MCF 10A (cell line): ENCODE results near the gene TBP. TPM values are rescaled to one million over a fixed set of nuclear protein-coding genes. Genes with fewer than 3 reads are reported as not detected.
"Not testable (repeated sequence)": the region's sequence is repeated elsewhere in the genome, so short reads cannot be mapped to it uniquely, and the experiment has no call there.

Experiments used
- Bru-seq: library from RNA; stranded (reverse); fragments of 400-500 nt; gene quantifications from one replicate; lab custom pipeline; 2021; lab: Mats Ljungman, UMichigan
- BruChase-seq, 2 experiments: library from RNA; stranded (reverse); fragments of 400-500 nt; gene quantifications; one replicate each; lab custom pipeline; 2021; lab: Mats Ljungman, UMichigan
- BruUV-seq: library from RNA; stranded (reverse); fragments of 400-500 nt; replicated peaks from 2 replicates; lab custom pipeline; 2021; lab: Mats Ljungman, UMichigan
- CTCF ChIA-PET: fragments of 300-600 bp; sonication (Branson Sonifier 250); formaldehyde crosslinking; extraction: SDS; loops from one replicate; lab custom pipeline; 2021; ENCODE audit warnings: antibody characterized with exemption, inconsistent platforms; lab: Yijun Ruan, JAX
- POLR2A ChIA-PET: fragments of 300-600, 350-650 bp; sonication (Branson Sonifier 250); formaldehyde crosslinking; extraction: SDS; loops from one replicate; lab custom pipeline; 2020; ENCODE audit warnings: antibody characterized with exemption, inconsistent platforms; lab: Yijun Ruan, JAX
- DNase-seq: peaks from one replicate; pipeline ENCODE4 v3.0.0-alpha.2; 2018; ENCODE audit not compliant: unreplicated experiment
- H3K27ac Mint-ChIP-seq: one replicate; pipeline ENCODE4 v1.8.0; 2022; ENCODE audit warnings: mild to moderate bottlenecking, low read depth, mixed read lengths; ENCODE audit not compliant: unreplicated experiment
- H3K27me3 Mint-ChIP-seq: one replicate; pipeline ENCODE4 v1.8.0; 2022; ENCODE audit warnings: mixed read lengths; ENCODE audit not compliant: insufficient read depth, unreplicated experiment
- H3K36me3 Mint-ChIP-seq: one replicate; pipeline ENCODE4 v1.8.0; 2022; ENCODE audit warnings: mild to moderate bottlenecking, moderate library complexity, mixed read lengths; ENCODE audit not compliant: insufficient read depth, unreplicated experiment
- H3K4me1 Mint-ChIP-seq: one replicate; pipeline ENCODE4 v1.8.0; 2022; ENCODE audit warnings: mixed read lengths; ENCODE audit not compliant: insufficient read depth, unreplicated experiment
- H3K4me3 Mint-ChIP-seq: one replicate; pipeline ENCODE4 v1.8.0; 2022; ENCODE audit warnings: mild to moderate bottlenecking, moderate library complexity, mixed read lengths; ENCODE audit not compliant: unreplicated experiment
- H3K9me3 Mint-ChIP-seq: one replicate; pipeline ENCODE4 v1.8.0; 2022; ENCODE audit warnings: mixed read lengths; ENCODE audit not compliant: unreplicated experiment
- intact Hi-C: fragments of 100-400 bp; cut with micrococcal nuclease; formaldehyde crosslinking; loops from 2 replicates; pipeline ENCODE4 v1.14.1; 2022
- long read RNA-seq: library from polyadenylated mRNA; stranded (forward); transcript quantifications from one replicate; pipeline ENCODE4 v2.0.0, GENCODE V29; 2022
- total RNA-seq: library from RNA; stranded (reverse); gene quantifications from 2 replicates; pipeline ENCODE4 v1.2.3, GENCODE V29; 2022
- TF ChIP-seq, protein P1 (sequence below): fragments of 200-600 bp; IDR thresholded peaks from one replicate; pipeline ENCODE4 v1.8.0; 2022; ENCODE audit warnings: antibody characterized with exemption, mild to moderate bottlenecking; ENCODE audit not compliant: unreplicated experiment

The TBP gene
- total RNA-seq (15.8 and 20.7 TPM in 2 replicates), Bru-seq, nascent RNA (percentile 82 among the genes with signal in this experiment), BruChase-seq, experiment 1, labeled RNA remaining after a 6-hour chase (percentile 69 among the genes with signal in this experiment), BruChase-seq, experiment 2, labeled RNA remaining after a 2-hour chase (percentile 80 among the genes with signal in this experiment)
- long read RNA-seq, transcript TBP-201 (8 exons, 1,861 nt): minor isoform, 12 of 71 reads
- long read RNA-seq, transcript TBP-202 (8 exons, 1,903 nt): major isoform, 32 of 71 reads
- long read RNA-seq, partial matches to known transcripts: 18 of 71 reads
- long read RNA-seq, other reads (novel, unspliced or antisense): 9 of 71 reads

DNA sequence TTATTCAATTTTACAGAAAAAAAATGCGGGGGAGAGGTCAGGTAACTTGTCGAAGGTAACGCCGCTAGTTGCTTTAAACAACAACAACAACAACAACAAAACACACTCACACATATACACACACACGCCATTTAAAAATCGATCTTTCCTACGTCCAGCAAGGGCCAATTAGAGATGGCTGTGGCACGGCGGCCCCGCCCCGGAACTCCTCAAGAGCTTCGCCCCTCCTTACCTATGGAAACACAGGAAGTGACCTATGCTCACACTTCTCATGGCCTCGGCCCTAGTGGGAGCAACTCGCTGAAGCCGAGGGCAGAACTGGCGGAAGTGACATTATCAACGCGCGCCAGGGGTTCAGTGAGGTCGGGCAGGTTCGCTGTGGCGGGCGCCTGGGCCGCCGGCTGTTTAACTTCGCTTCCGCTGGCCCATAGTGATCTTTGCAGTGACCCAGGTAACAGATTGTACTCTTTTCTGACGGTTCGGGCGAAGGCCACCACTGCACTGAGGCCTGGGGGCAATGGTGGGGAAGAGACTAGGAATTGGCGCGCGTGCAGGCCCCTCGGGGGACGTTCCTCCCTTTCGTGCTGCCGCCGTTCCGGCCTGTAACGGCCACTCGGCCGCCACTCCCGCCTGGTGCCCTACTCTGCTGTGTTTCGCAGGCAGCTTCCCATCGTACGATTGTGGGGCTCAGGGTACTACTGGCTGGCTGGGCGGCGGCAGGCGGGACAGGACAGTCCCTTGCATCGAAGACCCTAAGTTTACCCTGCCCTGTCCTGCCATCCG is at the start of gene TBP:
Gene TBP, plus strand, starts transcription at position 357 of the 783 bp plus-strand sequence. CDS start 2,661 bp downstream, outside the sequence.
- BruUV-seq: TSS peak; percentile 51
- Mint-ChIP-seq H3K36me3 (peaks cover 52% of the 10 kb centered on the region), H3K27ac (no peak within 1 kb of the TSS), H3K4me1 (peaks cover 30% of the 10 kb centered on the region), H3K27me3 (no peaks in the 10 kb centered on the region), H3K4me3 (no peak within 1 kb of the TSS), H3K9me3 (no peaks in the 10 kb centered on the region)
- POLR2A ChIA-PET: interaction anchor here (0.6 to 4.1 kb wide), 28 partner anchors 8 to 1878 kb away, joined by 3 to 78 read pairs (median 6); partner anchors contain the start of genes C6orf120, DYNLT2, ERMARD and FAM120B
- CTCF ChIA-PET: interaction anchor here (0.8 kb wide), 1 partner anchor 12 kb away, joined by 3 read pairs; no protein-coding TSS in a partner anchor
- peak; percentile 99 for DNase-seq
- TF ChIP-seq, protein P1, sequence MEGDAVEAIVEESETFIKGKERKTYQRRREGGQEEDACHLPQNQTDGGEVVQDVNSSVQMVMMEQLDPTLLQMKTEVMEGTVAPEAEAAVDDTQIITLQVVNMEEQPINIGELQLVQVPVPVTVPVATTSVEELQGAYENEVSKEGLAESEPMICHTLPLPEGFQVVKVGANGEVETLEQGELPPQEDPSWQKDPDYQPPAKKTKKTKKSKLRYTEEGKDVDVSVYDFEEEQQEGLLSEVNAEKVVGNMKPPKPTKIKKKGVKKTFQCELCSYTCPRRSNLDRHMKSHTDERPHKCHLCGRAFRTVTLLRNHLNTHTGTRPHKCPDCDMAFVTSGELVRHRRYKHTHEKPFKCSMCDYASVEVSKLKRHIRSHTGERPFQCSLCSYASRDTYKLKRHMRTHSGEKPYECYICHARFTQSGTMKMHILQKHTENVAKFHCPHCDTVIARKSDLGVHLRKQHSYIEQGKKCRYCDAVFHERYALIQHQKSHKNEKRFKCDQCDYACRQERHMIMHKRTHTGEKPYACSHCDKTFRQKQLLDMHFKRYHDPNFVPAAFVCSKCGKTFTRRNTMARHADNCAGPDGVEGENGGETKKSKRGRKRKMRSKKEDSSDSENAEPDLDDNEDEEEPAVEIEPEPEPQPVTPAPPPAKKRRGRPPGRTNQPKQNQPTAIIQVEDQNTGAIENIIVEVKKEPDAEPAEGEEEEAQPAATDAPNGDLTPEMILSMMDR: no peak
- intact Hi-C loops: no loop called here

DNA sequence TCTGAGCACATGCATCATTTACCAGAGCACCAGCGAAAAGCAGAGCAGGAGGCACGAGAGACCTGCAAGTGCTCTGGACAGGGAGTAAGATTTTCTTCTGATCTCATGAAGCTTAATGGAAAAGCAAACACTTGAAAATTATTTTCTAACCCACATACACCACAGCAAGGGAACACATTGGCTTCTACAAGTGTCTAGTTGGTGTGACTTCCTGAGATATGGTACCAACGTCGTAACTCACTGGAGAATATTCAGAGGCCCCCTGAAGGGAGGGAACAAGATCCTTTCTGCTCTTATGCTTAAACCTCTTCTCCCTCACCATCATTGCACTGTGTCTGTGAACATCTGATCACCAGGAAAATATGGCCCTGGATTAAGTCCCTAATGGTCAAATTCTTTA is 49.7 kb upstream of the TBP start:
- Mint-ChIP-seq H3K27me3 (peaks cover 45% of the 10 kb centered on the region), H3K36me3 (no peaks in the 10 kb centered on the region), H3K27ac (no peak overlapping the region), H3K4me1 (no peaks in the 10 kb centered on the region), H3K4me3 (no peak overlapping the region), H3K9me3 (peaks cover 30% of the 10 kb centered on the region)
- intact Hi-C loops: no loop called here
- no TSS peak for BruUV-seq
- ChIA-PET POLR2A (no interaction called here), CTCF (interaction anchor here (0.8 kb wide), 1 partner anchor 12 kb away, joined by 6 read pairs; no protein-coding TSS in a partner anchor)
- no peak for DNase-seq
- TF ChIP-seq, protein P1: no peak

DNA sequence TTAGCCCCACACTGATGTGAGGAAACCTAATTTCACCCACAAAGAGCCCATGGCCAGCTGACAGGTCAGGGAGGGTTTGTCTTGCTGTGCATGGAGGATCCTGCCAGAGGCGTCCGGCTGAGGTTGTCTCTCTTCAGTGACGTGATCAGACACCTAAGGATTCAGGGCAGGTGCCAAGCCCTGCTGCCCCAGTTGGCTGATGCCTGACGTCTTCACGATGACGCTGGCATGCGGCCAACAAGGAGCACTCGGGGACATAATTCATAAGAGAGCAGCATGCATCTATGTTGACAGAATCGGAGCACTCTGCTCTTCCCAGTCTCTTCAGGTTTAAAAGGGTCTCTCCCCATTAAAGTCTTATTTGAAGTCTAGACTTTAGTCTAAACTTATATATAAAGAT is 48.9 kb upstream of the TBP start:
- Mint-ChIP-seq H3K4me3 (no peak overlapping the region), H3K27ac (no peak overlapping the region), H3K27me3 (peaks cover 41% of the 10 kb centered on the region), H3K36me3 (no peaks in the 10 kb centered on the region), H3K9me3 (peaks cover 30% of the 10 kb centered on the region), H3K4me1 (no peaks in the 10 kb centered on the region)
- DNase-seq: no peak
- no TSS peak for BruUV-seq
- POLR2A ChIA-PET: interaction anchor here (0.6 kb wide), 1 partner anchor 9 kb away, joined by 3 read pairs; no protein-coding TSS in a partner anchor
- TF ChIP-seq, protein P1: no peak
- intact Hi-C loops: no loop called here
- CTCF ChIA-PET: no interaction called here

DNA sequence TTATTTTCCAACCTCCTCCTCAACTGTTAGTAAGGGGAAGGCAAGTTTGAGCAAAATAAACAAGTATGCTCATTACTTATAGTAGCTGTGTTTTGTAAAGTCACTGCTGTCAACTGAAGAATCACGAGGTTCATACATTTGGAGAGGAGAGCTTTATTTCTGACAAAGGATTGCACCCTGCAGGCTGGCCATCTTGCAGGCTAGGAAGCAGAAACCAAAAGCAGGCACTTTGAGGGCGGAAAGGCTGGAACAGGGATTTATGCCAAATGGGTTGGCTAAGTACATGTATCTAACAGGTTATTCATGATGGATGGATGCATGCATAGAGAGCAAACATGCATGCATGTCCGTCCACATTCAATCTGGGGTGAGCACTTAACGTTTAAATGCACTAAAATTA is 47.7 kb upstream of the TBP start:
- TF ChIP-seq, protein P1: no peak
- no TSS peak for BruUV-seq
- no peak overlapping the region for H3K27ac Mint-ChIP-seq
- H3K4me1 Mint-ChIP-seq: no peaks in the 10 kb centered on the region
- POLR2A ChIA-PET: no interaction called here
- no peak for DNase-seq
- H3K36me3 Mint-ChIP-seq: no peaks in the 10 kb centered on the region
- peaks cover 29% of the 10 kb centered on the region for H3K27me3 Mint-ChIP-seq
- H3K4me3 Mint-ChIP-seq: no peak overlapping the region
- H3K9me3 Mint-ChIP-seq: peaks cover 20% of the 10 kb centered on the region
- CTCF ChIA-PET: interaction anchor here (0.6 to 0.8 kb wide), 3 partner anchors 10 to 1623 kb away, joined by 3 to 4 read pairs (median 3); no protein-coding TSS in a partner anchor
- intact Hi-C loops: no loop called here

DNA sequence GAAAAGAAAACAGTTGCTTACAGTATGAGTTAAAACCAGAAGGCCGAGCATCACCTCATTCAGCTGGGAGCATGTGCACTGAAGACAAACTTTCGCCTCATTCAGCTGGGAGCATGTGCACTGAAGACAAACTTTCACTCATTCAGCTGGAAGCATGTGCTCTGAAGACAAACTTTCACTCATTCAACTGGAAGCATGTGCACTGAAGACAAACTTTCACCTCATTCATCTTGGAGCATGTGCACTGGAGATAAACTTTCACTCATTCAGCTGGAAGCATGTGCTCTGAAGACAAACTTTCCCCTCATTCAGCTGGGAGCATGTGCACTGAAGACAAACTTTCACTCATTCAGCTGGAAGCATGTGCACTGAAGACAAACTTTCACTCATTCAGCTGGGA is 46.4 kb upstream of the TBP start:
- H3K4me3 Mint-ChIP-seq, intact Hi-C loops, BruUV-seq: not testable (repeated sequence)

More for the DNA sequence above, 46.4 kb upstream of the TBP start:
- CTCF ChIA-PET, H3K9me3 Mint-ChIP-seq, H3K27ac Mint-ChIP-seq, H3K36me3 Mint-ChIP-seq, DNase-seq, H3K4me1 Mint-ChIP-seq, POLR2A ChIA-PET: not testable (repeated sequence)
- peaks cover 17% of the 10 kb centered on the region for H3K27me3 Mint-ChIP-seq
